Smooth muscle cell (in vitro differentiated cells): ENCODE data around the gene SYNJ2. TPM values are rescaled to one million over a fixed set of nuclear protein-coding genes. Genes with fewer than 3 reads are reported as not detected.

Source experiments
- DNase-seq: peaks from one replicate; lab custom pipeline; 2025; ENCODE audit not compliant: unreplicated experiment; lab: John Stamatoyannopoulos, UW
- H2AFZ ChIP-seq: fragments of 200-600 bp; sonication (generic); 2 replicates; pipeline ENCODE4 v1.6.0; 2016; ENCODE audit warnings: antibody characterized with exemption, low read depth, mild to moderate bottlenecking
- H3F3A ChIP-seq: fragments of 200-600 bp; sonication (generic); 2 replicates; pipeline ENCODE4 v1.6.0; 2017; ENCODE audit warnings: antibody characterized with exemption, low read depth
- H3K27ac ChIP-seq: fragments of 200-600 bp; sonication (generic); 2 replicates; pipeline ENCODE4 v1.5.1; 2016; ENCODE audit warnings: low read depth, mild to moderate bottlenecking
- H3K27me3 ChIP-seq: fragments of 200-600 bp; sonication (generic); 2 replicates; pipeline ENCODE4 v1.6.1; 2016; ENCODE audit warnings: low read depth, mild to moderate bottlenecking
- H3K36me3 ChIP-seq: fragments of 200-600 bp; sonication (generic); 2 replicates; pipeline ENCODE4 v1.5.1; 2016; ENCODE audit warnings: low read depth
- H3K4me1 ChIP-seq: fragments of 200-600 bp; sonication (generic); 2 replicates; pipeline ENCODE4 v1.5.1; 2016; ENCODE audit warnings: low read depth
- H3K4me2 ChIP-seq: fragments of 200-600 bp; sonication (generic); 2 replicates; pipeline ENCODE4 v1.6.0; 2016; ENCODE audit warnings: mild to moderate bottlenecking
- H3K4me3 ChIP-seq: fragments of 200-600 bp; sonication (generic); 2 replicates; pipeline ENCODE4 v1.5.1; 2016; ENCODE audit warnings: mild to moderate bottlenecking
- H3K79me2 ChIP-seq: fragments of 200-600 bp; sonication (generic); 2 replicates; pipeline ENCODE4 v1.6.0; 2016; ENCODE audit warnings: low read depth, mild to moderate bottlenecking
- H3K9ac ChIP-seq: fragments of 200-600 bp; sonication (generic); 2 replicates; pipeline ENCODE4 v1.6.0; 2016; ENCODE audit warnings: low read depth
- H3K9me3 ChIP-seq: fragments of 200-600 bp; sonication (generic); replicated peaks from 2 replicates; pipeline ENCODE4 v1.5.1; 2016; ENCODE audit warnings: low read depth
- H4K20me1 ChIP-seq: fragments of 200-600 bp; sonication (generic); 2 replicates; pipeline ENCODE4 v1.6.0; 2016; ENCODE audit warnings: low read depth
- CTCF ChIP-seq: fragments of 200-600 bp; sonication (generic); IDR thresholded peaks from 2 replicates; pipeline ENCODE4 v1.5.1; 2017; ENCODE audit warnings: borderline replicate concordance, mild to moderate bottlenecking, antibody characterized with exemption; ENCODE audit not compliant: insufficient read depth, poor library complexity, severe bottlenecking
- WGBS: methylation state at CpG from one replicate; pipeline ENCODE4 v1.1.7; 2016; ENCODE audit warnings: low lambda C conversion rate; 5-methylcytosine and 5-hydroxymethylcytosine counted together
- polyA plus RNA-seq: library from polyadenylated mRNA; unstranded; fragments of >200 nt; fragmentation: Nextera tagmentation; extraction: Ambion mirVana; gene quantifications from 2 replicates; pipeline ENCODE4 v1.2.1, GENCODE V29; 2016
- total RNA-seq: library from RNA; depleted of rRNA; stranded (reverse); fragments of >200 nt; gene quantifications from 2 replicates; pipeline ENCODE4 v1.2.3, GENCODE V29; 2014

SYNJ2 gene
- total and polyA plus RNA-seq, 2 experiments from 2014 or later = 6.0 to 6.1 TPM

- no peaks in the 10 kb centered on the region for H3F3A ChIP-seq
- no peaks in the 10 kb centered on the region for H3K4me1 ChIP-seq
- no peaks in the 10 kb centered on the region for H3K27me3 ChIP-seq
- TF ChIP-seq CTCF = no peak
- H3K36me3 ChIP-seq = no peaks in the 10 kb centered on the region
- H3K79me2 ChIP-seq = peaks cover 64% of the 10 kb centered on the region
- no peak overlapping the region for H3K4me3 ChIP-seq
- H3K9me3 ChIP-seq = no peaks in the 10 kb centered on the region
- no peak for DNase-seq
- H3K27ac ChIP-seq = no peak overlapping the region
- H4K20me1 ChIP-seq = no peaks in the 10 kb centered on the region
- no peak overlapping the region for H3K4me2 ChIP-seq
- 97% methylated on average over 6 of the region's 6 CpGs for WGBS
- no peak overlapping the region for H3K9ac ChIP-seq
- no peak overlapping the region for H2AFZ ChIP-seq
Observed at GRCh38 chr6:158014505-158015187, 33.0 kb downstream of the SYNJ2 start.

- Histone ChIP-seq H3K27me3 (no peaks in the 10 kb centered on the region), H3K79me2 (peaks cover 59% of the 10 kb centered on the region), H3K27ac (no peak overlapping the region), H3K4me1 (no peaks in the 10 kb centered on the region), H3K36me3 (no peaks in the 10 kb centered on the region), H4K20me1 (no peaks in the 10 kb centered on the region), H3F3A (no peaks in the 10 kb centered on the region), H3K4me2 (no peak overlapping the region), H3K9me3 (no peaks in the 10 kb centered on the region), H3K9ac (no peak overlapping the region), H2AFZ (no peak overlapping the region), H3K4me3 (no peak overlapping the region)
- no peak for TF ChIP-seq CTCF
- 70% methylated on average over 2 of the region's 2 CpGs for WGBS
- no peak for DNase-seq
Observed at GRCh38 chr6:158015188-158015506, 33.5 kb downstream of the SYNJ2 start.

- H3K4me3 ChIP-seq = no peak overlapping the region
- no peak for DNase-seq
Observed at GRCh38 chr6:158016571-158017383, 35.1 kb downstream of the SYNJ2 start.

More at GRCh38 chr6:158016571-158017383, 35.1 kb downstream of the SYNJ2 start:
- Histone ChIP-seq H3K4me1 (no peaks in the 10 kb centered on the region), H2AFZ (no peak overlapping the region), H3K4me2 (no peak overlapping the region), H3K27me3 (no peaks in the 10 kb centered on the region), H3K79me2 (peaks cover 43% of the 10 kb centered on the region), H3K9ac (no peak overlapping the region), H3K36me3 (no peaks in the 10 kb centered on the region), H3K9me3 (no peaks in the 10 kb centered on the region), H3F3A (no peaks in the 10 kb centered on the region), H3K27ac (no peak overlapping the region), H4K20me1 (no peaks in the 10 kb centered on the region)
- 79% methylated on average over 20 of the region's 20 CpGs for WGBS
- TF ChIP-seq CTCF = no peak
